Midbrain (tissue), 1 donor: ENCODE data around the gene LSAMP.

Experiments used
- DNase-seq: peaks from one replicate; lab custom pipeline; 2025; lab: John Stamatoyannopoulos, UW

Gene LSAMP

DNA sequence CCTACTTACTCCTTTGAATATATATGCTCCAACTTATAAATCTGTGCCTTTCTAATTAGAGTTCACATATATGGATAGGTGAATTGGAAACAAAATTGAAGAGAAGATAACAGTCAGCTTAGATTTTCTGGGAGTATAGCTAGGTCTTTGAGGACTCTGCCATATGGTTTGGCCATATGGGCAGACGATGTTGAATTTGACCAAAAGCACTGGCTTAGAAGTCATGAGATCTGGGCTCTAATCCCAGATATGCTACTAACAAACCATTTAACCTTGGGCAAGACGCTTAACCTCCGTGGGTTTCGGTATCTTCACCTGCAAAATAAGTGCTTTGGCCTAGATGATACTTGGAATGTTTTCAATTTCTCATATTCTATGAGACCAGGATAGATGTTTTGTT, 154.1 kb downstream of the LSAMP start:
- no peak for DNase-seq

DNA sequence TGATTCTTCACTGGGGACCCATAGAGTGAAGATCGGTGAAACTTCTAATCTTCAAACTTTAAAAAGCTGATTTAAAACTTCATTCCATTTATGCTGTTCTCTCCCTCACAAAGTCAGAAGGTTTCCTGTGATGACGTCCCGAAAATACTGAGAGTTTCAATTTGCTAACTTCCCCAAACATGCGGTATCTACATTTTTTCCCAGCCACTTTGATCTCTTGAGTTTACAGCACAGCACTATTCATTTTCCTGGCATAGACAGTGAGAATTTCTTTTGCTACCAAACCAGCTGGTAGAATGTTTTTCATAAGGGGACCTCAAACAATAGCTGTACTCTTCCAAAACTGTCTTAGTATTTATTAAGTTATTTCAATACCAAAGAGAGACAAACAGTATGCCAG, 156.8 kb downstream of the LSAMP start:
- peak; percentile 19 for DNase-seq

DNA sequence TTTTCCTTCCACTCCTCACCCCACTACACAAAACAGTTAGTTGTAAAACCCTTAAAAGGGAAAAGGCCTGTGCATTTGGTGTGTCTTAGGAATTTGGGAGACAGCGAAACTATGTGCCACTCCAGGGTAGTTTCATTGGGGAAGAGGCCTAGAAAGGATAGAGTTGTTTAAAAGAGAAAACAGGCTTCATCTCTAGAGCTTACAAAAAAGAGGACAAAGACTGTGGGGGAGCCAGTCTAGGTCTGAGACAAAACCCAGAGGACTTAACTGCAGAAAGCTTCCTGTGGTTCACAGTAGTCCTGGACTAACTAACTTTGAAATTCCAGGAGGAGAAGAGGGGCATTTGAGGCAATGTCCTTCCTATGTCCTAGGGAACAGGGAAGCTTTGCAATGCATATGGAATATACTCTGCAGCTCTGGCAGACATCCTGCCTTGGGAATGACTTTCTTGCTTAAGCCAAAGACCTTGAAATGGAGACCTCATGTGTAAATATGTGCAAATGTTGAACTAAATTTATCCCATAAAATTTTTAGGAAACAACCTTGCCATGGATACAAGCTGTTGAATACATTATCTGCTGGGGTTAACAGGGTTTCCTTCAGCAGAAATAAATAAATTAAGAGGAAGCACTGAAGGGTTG, 159.4 kb downstream of the LSAMP start:
- DNase-seq, result no peak

DNA sequence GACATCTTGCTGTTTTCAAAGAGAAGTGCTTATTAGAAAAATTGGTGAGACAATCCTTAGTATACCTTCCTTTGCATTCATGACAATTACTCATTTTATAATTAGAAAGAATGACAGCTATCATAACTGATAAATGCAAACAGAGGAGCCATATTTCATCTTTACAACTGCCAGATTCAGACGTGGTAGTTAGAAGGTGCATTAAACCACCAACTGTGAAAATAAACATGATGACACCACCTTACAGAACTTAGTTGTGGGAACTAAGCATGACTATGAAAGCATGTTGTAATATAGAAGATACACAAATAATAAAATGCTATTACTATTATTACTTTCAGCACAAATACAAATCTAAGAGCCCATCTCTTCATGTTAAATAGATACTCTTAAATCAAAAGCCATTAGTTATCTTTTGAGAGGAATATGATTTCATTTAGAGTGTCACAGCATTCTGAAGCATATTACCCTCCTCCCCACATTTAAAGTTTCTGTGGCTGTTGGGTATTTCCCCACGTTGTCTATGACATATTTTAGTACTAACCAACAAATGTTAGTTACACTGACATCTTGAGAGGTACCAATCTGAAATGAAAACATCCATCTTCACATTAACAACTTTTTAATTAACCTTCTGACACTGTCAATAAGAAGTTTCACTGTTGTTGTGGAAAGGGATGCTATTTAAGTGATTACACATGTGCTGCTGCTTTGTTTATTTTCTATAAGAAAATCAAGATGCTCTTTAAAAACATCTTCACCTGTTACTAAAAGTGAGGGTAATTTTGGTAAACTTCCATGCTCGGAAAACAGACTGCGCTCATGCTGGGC, 163.8 kb downstream of the LSAMP start:
- no peak for DNase-seq

GRCh38 chr3:116280130-116280740, 165.1 kb downstream of the LSAMP start:
- peak; percentile 79 for DNase-seq

- DNase-seq, result no peak
These were observed 168.6 kb downstream of the LSAMP start for GRCh38 chr3:116276675-116277074.

- no peak for DNase-seq
These were observed 175.2 kb downstream of the LSAMP start for GRCh38 chr3:116270056-116270455.

- no peak for DNase-seq
These were observed 178.2 kb downstream of the LSAMP start for GRCh38 chr3:116267116-116267515.

GRCh38 chr3:116265976-116266584, 179.2 kb downstream of the LSAMP start:
- DNase-seq, result no peak

DNA sequence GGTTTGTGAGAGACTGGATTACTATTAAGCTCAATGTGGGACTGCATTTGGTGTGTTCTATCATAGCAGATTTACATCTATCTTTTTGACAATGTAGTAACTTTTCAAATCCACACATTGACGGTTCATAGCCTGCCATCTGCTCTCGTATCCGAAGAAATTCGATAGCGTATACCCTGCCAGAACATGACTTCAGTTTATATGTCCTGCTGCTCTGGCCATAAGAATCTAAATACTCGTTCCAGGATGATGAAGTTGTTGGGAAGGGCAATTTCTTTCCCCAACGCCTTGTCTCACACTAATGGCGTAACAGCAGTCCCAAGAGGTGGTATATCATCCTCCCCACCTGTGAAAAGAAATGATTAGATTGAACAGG, 180.0 kb downstream of the LSAMP start:
- no peak for DNase-seq

GRCh38 chr3:116264546-116265319, 180.6 kb downstream of the LSAMP start:
- no peak for DNase-seq

GRCh38 chr3:116263842-116264545, 181.3 kb downstream of the LSAMP start:
- DNase-seq, result no peak

- no peak for DNase-seq
These were observed 184.8 kb downstream of the LSAMP start for GRCh38 chr3:116260491-116260890.

DNA sequence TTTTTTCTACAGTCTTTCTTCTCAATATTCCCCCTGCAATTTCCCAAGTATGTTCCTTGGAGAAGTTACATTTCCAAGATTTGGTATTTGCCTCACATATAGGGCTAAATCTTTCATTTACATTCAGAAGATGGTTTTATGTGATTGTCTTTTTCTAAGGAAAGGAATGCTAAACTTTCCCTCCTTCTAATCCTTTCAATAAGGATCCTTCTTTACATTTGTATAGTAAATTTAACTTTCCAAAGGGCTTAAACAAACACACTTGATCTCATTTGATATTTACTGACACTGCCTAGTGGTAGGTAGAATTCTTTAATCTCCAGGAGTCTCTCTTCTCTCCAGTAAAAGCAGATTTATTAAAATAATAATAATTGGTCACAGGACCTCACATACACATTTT, 185.3 kb downstream of the LSAMP start:
- no peak for DNase-seq

GRCh38 chr3:116256843-116257485, 188.3 kb downstream of the LSAMP start:
- DNase-seq, result no peak

GRCh38 chr3:116254541-116254940, 190.7 kb downstream of the LSAMP start:
- DNase-seq, result no peak

DNA sequence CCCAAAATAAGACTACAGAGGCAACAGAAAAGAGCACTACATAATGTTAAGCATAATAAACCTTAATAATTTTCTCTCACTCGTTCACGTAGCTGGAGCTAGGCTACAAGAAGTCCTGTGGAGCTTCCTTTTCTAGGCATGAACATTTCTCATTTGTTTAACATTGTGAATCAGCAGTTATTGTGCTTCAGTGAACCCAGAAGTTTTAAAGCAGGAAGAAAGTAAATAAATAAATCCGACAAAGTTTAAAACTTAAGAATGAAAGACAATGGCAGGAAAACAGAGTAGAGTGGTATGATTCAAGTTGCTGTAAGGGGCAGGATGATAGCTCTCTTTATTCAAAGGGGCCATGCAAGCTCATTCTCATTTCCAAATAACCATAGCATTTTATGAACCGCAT, 191.8 kb downstream of the LSAMP start:
- no peak for DNase-seq

DNA sequence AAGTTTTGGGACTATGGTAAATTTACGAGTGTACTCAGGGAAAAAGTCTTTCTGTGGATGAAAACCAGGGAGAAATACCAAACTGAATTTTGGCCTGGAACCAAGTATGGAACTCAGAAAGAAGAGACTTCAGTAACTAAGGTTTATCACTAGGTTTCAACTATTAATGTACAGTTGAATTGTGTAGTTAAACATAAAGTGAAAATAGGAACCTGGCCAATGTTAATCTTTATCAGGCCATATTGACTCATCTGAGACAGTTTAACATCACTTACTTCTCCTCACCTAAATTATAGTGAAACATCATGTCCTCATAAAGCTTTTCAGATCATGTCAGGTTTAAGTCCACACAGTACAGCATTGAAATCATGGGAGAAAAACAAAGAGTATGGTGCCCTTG, 197.7 kb downstream of the LSAMP start:
- no peak for DNase-seq

GRCh38 chr3:116246406-116246980, 198.8 kb downstream of the LSAMP start:
- DNase-seq, result no peak

- no peak for DNase-seq
These were observed 202.5 kb downstream of the LSAMP start for GRCh38 chr3:116242825-116243224.
